DMS 273 treated with DMSO at 0.1 percent for 48 hours (cell line): ENCODE data around the gene SGPL1.
"Not testable (repeated sequence)": the region's sequence is repeated elsewhere in the genome, so short reads cannot be mapped to it uniquely, and the experiment has no call there.

Source experiments
- DNase-seq: peaks from one replicate; lab custom pipeline; 2025; lab: John Stamatoyannopoulos, UW

The SGPL1 gene

DNA sequence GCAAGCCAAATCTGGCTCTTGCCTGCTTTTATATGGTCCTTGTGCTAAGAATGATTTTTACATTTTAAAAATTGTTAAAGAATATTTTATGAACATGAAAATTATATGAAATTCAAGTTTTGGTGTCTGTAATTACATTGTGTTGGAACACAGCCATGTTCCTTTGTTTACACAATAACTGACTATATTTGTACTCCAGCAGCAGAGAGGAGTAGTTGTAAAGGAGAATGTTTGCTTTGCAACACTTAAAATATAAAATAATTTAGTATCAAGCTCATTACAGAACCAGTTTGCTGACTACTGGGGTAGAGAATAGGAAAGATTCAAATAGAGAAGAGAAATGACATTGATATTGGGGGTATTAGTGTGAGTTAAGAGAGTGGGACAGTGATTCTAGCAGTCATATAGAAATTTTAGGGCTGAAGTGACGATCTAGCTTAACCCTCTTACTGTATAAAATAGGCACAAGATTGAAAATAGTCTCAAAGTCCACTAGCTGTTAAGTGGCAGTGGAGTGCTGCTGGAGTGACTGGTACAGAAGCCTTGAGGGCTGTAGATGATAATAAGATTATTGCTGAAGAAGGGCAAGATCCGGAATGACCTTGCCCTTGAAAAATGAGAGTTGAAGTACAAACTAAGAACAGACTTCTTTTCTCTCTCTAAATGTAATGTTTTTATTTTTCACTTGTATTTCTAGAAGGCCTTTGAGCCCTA lies 28.2 kb downstream of the SGPL1 start:
- no peak for DNase-seq

DNA sequence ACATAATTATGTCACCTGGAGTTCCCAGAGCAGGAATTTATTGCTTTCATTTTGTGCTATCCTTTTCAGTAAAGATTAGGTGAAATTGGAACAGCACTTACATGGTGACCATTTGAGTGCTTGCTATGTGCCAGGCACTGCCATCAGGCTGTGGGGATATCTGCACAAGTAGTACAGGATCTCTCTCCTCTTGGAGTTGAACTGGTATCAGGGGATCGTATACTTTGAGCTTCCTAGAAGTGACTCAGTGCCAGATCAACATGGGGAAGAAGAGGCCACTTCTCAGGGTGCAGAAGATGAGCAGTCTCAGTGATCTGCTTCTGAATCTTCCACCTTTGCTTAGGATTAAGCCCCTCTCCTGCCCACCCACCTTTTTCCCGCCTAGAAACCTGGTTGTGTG lies 29.5 kb downstream of the SGPL1 start:
- no peak for DNase-seq

DNA sequence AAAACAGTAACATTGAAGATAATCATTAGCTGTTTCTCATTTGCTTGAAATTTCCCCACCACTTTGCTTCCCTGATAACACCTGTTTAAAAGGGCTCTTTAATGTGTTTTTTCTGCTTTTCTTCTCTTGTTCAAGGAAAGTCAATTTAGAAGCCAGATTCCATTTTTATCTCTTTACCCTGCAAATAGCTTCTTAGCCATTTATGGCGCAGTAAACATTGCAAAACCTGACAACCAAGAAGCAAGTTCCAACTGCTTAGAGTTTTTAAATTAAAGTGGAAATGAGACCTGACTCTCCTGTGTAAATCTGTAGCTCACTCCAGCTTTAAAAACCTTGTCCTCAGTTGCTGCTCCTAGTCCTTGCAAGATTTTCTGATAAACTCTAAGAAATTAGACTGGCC lies 30.1 kb downstream of the SGPL1 start:
- no peak for DNase-seq

DNA sequence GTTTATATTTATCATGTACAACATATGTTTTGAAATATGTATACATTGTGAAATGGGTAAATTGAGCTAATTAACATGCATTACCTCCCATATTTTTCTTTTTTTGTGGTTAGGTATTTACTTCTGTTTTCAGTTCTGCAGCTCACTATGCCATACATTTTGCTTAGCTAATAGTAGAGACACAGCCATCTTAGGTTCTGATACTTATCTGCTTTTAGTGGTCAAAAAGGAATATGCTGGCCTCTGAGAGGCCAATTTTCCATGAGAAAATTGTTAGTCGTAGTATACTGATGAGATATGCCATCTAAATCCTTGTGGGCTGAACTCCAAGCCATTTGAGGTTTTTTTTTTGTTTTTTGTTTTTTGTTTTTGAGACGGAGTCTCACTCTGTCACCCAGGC lies 31.0 kb downstream of the SGPL1 start:
- no peak for DNase-seq

DNA sequence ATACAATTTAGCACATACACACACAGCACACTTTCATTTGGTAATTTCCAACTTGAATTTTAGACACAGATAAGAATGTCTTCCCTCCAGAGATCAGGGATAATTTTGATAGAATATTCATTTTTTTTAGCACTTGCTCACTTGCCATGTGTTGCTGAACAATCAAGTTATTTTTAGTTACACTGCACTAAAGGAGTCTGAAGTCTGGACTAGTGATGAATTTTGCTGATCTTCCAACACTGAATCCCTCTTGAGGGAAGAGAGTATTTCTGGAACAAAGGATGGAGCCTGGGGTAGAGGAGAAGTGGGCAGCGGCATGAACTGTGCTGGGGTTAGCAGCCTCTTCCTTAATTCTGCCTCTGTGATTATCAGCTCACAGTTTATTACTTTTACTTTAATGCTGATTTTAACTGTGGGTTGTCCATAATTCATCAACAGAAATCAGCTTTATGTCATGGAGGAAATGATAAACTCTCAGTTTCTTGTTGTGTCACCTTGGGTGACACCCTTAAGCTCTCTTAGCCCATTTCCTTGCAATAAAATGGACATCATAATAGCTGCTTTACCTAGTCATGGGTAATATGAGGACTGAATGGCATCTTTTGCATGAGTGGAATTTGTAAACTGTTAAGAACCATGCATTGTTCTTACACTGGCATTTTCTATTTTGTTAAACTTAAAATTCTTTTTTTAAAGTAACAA lies 32.1 kb downstream of the SGPL1 start:
- DNase-seq, result no peak

DNA sequence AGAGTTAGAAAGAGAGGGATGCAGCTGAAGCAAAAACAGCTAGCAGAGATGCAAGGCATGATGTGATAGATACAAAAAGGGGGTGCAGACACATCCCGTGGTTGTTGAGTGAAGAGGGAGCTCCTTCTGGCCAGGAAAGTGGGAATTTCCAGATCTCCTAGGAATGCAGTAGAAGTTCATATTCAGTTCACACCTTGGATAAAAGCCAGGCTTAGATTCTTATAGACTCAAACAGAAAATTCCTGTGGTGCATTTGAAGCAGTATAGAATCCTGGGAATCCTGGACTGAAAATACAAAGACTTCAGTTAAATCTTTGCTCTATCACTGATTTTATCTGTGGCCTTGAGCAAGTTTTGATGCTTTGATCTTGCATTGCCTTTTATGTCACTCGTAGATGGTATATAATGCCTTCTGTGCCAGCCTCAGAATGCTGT lies 33.9 kb downstream of the SGPL1 start:
- DNase-seq, result no peak

DNA sequence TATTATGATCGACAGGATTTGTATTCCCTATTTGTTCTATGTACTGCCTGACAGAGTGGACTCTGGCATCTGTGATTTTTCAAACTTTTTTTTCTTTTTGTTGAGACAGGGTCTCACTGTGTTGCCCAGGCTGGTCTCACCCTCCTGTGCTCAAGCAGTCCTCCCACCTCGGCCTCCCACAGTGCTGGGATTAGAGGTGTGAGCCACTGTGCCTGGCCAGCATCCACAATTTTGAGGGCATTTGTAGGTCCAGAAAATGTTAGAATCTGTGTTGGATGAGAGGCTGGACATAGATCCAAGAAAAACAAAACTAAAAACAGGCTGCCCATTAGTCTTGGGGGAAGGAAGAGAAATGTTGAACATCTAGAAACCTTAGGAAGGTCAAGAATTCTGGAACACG lies 34.3 kb downstream of the SGPL1 start:
- DNase-seq, result no peak

DNA sequence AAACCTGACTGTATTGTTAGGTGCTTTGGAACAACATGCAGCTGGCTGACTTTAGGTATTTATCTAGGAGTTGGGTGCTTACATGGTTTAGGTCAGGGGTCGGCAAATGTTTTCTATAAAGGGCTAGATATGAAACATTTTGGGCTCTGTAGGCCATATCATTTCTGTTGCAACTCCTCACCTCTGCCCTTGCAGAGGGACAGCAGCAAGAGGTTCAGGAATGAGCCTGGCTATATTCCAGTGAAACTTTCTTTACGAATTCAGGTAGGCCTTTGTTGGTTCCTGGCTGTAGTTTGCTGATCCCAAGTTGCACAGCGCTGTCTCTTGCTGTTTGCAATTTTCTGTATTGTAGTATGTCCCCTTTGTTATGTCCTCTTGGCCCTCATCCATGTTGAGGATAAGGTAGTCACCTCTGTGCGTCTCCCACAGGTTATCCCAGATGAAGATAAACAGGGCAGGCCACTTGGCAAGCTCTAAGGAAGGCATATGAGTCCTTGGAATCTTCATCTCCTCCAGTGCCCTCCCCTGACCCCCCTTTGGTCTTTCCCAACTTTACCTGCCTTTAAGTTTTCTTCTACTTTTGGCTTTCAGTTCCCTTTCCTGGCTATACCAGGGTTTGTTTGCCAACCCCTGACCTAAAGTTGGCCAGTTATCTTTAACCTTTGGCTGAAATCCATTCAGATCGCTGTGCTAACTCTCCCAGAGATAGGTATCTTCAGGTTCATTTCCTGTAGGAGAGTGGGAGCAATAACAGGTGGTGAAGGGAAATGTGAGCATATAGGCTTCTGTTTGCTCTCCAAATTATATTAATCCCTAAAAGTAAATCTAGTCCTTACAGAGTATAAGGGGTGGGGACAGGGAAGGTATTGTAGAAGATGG lies 36.1 kb downstream of the SGPL1 start:
- no peak for DNase-seq

DNA sequence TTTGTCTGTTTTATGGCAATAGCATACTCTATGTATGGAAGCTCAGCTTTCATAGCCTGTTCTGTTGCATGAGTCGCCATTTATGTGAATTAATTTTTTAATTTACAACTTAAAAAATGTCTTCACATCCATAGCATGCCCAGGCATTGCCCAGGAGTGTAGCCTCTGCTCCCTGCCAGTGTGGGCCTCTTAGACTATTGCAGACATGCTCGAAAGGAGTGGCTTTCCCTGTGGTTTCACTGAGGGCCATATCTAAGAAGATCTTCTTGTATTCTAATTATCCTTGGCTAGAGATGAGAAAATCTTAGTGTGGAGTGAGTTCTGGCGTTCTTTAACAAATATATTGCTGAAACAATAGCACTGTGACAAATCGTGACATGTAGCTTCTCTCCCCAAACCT lies 37.3 kb downstream of the SGPL1 start:
- no peak for DNase-seq

DNA sequence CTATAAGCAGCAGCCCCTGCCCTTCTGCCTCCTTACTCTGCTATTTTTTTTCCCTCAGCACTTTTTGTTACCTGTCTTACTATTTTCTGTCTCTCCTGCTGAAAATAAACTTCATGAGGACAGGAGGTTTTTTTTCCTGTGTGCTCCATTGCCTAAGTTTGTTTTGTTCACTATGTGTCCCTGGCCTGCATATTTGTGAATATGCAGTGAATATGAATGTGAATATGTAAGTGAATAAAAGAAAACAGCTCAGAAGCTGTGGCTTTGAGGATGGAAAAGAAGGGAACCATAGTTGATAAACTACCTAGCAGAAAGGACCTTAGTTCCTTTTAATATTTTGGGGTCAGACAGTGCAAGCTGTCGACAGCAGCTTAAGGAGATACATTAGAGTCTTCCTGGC lies 37.7 kb downstream of the SGPL1 start:
- no peak for DNase-seq

DNA sequence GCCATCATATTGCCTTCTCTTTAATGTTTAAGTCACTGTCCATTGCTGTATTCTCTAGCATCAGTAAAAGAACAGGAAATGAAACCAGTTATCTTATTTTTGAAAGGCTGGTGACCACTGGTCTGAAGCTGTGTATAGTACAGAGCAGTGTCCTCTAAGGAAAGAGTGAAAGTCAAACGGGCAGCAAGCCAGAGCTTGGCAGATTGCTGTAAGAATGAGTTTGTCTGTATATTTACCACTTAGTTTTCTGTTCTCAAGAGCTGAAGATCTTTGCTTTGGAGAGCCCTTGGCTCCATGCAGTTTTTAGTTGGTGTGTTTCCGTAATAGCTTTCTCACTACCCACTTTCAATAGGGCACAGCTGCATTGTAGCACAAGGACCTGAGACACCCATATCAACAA lies 40.7 kb downstream of the SGPL1 start:
- no peak for DNase-seq

DNA sequence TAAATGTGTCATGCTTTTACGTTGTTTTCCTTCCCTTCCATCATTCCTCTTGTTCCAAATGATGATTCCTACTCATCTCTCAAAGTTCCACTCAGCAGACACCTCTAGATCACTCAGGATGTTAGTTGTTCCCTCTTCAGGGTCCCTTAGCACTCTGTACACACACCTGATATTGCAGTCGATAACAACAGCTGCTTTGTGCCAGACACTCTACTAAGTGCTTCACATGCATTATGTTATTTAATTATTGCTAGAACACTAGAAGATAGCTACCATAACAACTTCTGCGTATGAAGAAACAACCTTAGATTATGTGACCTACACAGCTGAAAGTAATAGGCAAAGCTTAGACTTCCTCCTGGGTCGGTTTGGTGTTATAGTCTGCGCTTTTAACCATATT lies 43.0 kb downstream of the SGPL1 start:
- DNase-seq, result no peak

DNA sequence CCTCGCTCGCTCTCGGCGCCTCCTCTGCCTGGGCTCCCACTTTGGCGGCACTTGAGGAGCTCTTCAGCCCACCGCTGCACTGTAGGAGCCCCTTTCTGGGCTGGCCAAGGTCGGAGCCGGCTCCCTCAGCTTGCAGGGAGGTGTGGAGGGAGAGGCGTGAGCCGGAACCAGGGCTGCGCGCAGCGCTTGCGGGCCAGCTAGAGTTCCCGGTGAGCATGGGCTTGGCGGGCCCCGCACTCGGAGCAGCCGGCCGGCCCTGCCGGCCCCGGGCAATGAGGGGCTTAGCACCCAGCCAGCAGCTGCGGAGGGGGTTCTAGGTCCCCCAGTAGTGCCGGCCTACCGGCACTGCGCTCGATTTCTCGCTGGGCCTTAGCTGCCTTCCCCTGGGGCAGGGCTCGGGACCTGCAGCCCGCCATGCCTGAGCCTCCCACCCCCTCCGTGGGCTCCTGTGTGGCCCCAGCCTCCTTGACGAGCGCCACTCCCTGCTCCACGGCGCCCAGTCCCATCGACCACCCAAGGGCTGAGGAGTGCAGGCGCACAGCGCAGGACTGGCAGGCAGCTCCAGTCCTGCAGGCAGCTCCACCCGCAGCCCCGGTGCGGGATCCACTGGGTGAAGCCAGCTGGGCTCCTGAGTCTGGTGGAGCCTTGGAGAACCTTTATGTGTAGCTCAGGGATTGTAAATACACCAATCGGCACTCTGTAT lies 45.9 kb downstream of the SGPL1 start:
- DNase-seq, result not testable (repeated sequence)

DNA sequence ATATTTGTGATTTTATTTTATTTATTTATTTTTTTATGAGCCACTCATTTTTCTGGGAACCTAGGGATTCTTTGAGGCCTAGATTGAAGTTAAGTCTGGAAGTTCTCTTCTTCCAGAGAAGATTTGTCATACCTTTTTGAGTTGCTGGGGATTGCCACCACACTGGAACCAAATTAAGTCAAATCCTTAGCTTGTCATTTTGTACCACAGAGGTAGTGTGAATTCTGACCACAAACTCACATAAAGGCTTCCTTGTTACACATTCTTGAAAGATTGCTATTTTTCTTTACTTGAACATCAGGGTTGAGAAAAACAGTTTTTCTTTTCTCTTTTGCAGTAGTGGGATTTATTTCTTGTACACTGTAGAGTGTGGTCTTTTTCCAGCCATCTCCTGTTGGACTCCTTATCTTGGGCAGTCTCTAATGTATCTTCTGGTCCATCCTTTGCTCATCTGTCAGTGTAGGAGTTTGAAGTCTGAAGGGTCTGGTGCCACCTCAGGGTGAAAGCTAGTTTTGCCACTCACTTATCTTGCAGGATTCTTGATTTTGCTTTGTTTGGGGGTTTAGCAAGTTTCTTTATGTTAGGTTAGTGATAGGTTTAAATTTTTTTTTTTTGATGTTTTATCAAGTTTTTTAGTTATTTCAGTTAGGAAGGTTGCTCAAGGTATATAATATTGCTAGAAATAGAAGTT lies 47.9 kb downstream of the SGPL1 start:
- no peak for DNase-seq

DNA sequence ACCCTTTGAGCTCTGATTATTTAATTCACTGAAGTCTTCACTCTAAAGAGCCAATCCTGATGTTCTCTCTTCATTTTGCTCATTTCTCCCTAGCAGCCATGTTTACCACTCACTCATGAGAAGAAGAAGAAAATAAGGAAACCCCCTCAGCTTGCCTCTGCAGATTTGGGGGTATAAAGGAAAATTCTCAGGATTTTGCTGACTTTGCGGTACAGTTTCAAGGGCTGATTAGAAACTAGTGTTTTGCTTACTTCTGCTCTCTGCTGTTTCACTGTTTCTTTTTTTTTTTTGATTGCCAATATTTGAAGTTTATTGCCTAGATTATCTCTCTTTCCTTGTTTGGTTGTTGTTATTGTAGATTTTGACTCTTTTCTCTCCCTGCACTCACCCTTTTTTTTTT lies 49.2 kb downstream of the SGPL1 start:
- DNase-seq, result no peak

DNA sequence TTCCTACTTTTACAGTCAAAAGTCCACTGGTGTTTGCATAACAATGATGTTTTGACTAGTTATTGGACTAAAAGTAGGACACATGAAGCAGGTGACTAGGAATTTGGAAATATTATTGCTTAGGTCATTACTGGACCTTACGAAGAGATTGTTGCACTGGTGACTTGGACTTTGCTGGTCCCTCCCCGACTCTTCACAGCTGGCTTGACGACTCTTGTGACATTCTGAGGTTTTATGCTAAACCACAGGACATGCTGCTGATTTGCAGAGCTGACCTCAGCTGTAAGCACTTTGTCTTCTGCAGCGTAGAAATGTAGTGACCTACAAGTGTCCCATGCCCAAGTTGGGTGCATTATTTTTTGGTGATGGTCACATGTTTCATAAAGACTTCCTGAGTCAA lies 50.7 kb downstream of the SGPL1 start:
- no peak for DNase-seq

DNA sequence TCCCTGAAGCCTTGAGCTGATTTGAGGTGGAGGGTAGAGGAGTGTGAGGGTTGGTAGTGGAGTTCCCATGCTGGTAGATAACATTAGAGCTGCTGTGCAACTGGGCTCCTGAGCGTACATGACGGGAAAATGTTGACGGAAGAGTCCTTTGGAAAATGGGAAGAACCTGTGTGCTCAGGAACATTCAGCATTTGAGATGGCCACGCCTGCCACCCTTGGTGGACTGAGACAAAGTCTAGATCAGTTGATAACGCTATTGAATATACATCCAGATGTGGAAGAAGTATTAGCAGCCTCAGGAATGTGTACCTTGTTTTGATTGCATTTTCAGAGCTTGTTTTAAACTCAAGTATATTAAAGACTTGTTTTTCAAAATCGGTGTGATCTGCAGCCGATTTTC lies 56.5 kb downstream of the SGPL1 start:
- no peak for DNase-seq

DNA sequence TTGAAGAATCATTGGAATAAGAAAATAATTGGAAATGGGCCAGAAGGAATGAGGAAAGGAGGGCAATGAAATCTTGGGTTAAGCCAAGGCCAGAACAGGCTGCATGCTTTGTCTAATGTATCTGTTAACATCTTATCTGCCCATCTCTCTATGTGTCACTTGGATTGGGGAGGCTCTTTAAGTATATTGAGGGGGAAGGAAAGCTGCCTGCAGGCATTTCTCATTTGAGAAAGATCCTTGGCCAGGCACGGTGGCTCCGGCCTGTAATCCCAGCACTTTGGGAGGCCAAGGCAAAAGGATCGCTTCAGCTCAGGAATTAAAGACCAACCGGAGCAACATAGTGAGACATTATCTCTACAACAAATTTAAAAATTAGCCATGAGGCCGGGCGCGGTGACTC lies 58.3 kb downstream of the SGPL1 start:
- no peak for DNase-seq

DNA sequence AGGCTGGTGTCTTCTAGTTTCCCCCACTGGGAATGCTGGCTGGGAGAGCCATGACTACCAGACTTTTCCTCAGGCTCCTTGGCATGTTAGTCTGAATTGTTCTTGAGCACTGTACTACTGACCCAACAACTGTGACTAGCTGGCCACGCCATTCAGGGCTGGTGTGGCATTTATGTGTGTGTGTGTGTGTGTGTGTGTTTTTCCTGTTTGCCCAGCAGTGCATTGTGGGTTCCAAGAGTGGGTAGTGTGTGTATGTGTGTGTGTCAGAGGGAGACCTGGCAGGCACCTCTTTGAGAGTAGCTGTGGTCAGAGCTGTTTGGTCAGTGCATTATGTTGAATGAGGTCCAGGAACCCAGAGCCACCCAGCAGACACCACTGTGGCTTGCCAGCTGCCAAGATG lies 63.5 kb downstream of the SGPL1 start:
- no peak for DNase-seq

DNA sequence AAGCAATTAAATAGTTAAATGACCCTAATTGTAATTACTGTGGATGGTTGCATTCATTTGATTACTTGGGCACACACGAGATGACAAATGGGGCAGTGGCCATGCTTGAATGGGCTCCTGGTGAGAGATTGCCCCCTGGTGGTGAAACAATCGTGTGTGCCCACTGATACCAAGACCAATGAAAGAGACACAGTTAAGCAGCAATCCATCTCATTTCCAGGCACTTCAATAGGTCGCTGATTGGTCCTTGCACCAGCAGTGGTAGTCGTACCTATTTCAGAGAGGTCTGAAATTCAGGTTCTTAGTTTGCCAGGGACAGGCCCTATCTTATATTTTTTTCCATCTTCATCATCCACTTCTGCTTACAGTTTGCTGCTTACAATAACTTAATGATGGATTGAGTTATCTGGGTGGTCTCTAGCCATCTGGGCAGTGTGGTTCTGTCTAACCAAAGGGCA lies 64.4 kb downstream of the SGPL1 start:
- DNase-seq, result no peak

DNA sequence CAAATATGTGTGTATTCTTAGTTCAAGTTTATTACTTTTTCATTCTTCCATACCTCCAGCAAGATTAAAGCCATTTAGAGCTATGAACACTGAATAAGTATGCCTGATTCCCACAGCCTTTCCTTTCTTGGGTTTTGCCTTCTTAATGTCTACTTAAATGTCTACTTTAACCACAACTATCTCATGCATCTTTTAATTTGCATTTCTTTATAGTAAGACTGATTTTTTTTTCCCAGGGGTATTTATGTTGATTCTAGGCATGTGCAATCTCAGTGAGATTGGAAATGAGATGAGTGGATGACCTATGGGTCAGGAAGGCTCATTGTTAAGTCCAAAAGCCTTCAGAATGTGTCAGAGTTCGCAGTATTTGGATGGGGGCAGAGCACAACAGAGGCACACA lies 69.0 kb downstream of the SGPL1 start:
- no peak for DNase-seq

DNA sequence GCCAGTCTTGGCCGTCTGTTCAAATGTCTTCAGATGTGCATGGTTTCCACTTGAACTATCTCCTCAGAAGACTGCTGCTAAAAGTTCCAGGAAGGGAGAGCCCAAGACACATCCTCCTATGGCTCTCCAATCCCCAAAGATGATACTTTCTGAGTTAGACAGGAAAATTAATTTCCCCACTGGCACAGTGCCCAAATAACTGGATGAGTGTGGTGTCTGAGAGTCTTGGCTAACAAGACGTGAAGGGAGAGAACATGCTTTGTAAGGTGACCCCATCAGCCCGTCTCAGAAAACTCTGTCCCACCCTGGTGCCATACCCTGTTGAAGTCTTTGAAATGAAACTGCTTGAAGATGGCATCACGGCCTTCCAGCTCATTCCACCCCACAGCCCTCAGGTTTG lies 69.7 kb downstream of the SGPL1 start:
- no peak for DNase-seq
